ENCODE data around the gene TMOD4.
A peak's percentile ranks its signal among the peaks of the same experiment; 100 is the strongest.

Gene TMOD4

DNA sequence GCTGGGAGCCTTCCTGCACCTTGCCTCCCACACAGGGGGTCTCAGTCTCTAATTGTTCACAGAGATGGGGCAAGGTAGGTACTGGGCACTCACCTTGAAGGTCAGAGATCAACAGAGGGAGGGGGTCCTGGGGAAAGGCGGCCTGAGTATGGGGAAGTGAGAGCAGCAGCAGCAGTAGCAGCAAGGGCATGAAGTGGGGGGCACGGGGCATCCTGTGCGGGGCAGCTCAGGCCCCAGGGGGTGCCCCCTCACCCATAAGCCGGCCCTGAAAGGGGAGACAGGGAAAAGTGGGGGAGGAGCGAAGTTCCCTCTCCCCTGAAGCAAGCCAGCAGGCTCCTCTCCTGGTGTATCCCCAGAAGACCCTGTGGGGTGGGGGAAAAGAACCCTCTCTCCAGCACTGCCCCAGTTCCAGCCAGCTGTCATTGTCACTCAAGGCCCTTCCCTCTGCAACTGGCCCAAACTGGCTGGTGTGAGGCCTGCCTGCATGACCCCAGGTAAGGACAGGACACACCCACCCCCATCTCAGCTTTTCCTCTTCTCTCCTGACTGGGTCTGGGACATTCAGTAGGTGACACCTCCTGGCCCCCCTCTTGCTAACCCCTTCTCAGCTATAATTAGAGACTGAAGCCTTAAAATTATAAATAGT, 33.2 kb downstream of the TMOD4 start:
- DNase-seq (ENCODE audit: low spot score): no peak

DNA sequence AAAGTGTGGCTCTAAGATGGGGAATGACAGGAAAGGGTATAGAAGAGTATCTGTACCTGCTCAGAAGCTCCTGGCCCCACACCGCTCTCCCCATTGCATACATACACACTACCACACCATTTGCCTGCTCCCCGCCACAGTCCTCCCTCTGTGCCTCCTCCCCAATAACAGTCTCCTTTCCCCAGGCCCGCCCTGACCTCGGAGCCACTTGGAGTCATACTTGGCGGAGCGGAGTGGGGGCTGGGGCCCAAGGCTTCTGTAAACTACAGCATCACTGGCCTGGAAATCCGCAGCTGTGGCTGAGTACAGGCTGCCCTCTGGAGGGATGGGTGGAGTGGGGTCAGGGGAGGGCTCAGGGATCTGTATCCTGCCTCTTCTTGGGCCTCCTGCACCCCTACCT, 38.0 kb downstream of the TMOD4 start:
- DNase-seq (ENCODE audit: low spot score): no peak

DNA sequence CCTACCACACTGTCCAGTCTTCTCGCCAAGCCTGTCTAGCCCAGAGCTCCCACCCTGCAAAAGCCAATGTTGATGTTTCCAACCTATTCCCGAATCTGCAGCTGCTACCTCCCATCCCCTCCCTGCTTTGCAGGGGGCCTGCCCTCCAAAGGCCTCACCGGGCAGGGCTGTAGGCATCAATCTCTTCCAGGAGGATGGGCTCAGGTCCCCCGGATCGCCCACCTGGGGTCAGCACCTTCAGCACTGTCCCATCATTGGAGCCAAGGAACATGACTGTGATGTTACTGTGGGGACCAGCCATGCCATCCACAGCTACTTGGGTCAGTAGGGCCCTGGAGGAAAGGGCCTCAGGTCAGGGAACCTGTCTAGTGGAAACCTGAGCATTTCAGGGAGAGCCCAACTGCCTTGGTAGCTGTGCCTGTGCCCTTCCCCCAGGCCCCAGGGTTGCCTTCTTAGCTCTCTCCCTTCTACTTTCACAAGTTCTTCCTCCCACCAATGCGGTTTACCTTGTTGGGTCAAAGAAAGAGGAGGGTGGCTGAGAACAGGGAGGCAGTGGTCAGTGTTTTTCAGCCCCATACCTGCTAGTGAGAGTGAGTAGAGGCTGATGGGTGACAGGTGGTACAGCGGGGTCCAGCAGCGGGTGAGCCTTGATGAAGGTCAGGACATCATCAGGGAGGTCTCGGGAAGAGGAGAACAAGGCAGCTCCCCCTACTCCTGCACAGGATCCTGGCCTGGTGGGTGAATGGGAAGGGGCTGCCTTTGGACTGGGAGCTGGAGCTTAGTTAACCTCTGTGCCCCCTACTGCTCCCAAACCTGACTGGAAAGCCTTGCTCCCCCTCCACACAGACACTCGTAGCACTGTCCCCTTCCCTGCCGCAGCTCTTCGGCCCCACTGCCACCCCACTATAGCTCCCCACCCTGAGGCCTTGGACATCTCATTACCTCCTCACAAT, 40.1 kb downstream of the TMOD4 start:
- DNase-seq (ENCODE audit: low spot score): no peak

DNA sequence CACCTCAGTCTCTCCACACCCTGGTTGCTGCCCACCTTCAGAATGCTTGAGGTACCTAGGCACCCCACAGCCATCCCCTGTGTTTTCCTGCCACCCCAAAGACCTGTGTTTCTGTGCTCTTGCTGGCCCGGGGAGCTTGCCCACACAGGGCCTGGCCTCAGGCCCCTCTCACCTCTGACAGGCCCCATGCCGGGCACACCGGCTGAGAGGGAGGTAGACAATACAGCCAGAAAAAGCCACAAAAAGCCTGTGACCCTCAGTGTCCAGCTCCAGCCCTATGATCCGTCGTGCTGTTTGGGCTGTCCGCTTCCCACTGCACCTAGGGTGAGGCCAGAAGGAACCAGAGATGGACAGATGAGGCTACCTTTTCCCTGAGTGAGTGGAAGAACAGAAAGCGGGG, 40.8 kb downstream of the TMOD4 start:
- no peak for DNase-seq (ENCODE audit: low spot score)

GRCh38 chr1:151134396-151134795, 41.4 kb downstream of the TMOD4 start:
- DNase-seq (ENCODE audit: low spot score): no peak

GRCh38 chr1:151133018-151133806, 42.6 kb downstream of the TMOD4 start:
- no peak for DNase-seq (ENCODE audit: low spot score)

DNA sequence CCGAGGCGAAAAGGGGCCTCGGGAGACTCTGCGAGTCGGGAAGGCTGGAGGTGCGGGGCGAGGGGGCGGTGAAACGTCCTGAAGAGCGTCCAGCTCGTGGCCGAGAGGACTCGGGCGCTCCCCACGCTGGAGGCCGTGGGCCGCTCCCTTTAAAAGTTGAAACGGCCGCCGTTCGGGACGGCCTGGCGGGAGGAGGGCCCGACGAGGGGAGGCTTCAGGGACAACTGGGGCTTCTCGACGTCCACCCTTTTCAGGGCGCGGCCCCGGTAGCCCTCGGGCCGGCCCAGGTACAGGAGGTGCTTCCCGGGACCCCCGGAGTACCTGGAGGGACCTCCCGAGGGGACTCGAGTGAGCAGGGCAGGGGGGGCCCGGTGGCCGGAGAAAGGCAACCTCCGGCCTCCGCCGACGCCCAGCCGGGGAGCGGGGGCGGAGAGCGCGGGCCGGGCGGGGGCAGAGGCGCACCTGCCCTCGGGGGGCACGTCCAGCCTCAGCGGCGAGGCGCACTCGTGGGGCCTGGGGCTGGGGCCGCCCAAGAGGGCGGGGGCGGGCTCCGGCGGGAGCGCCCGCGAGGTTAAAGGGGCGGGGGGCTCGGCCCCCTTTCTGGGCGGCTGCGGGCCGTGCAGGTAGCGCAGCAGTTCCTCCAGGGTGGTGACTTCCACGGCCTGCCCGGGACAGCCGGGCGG, 43.3 kb downstream of the TMOD4 start:
- no peak for DNase-seq (ENCODE audit: low spot score)

DNA sequence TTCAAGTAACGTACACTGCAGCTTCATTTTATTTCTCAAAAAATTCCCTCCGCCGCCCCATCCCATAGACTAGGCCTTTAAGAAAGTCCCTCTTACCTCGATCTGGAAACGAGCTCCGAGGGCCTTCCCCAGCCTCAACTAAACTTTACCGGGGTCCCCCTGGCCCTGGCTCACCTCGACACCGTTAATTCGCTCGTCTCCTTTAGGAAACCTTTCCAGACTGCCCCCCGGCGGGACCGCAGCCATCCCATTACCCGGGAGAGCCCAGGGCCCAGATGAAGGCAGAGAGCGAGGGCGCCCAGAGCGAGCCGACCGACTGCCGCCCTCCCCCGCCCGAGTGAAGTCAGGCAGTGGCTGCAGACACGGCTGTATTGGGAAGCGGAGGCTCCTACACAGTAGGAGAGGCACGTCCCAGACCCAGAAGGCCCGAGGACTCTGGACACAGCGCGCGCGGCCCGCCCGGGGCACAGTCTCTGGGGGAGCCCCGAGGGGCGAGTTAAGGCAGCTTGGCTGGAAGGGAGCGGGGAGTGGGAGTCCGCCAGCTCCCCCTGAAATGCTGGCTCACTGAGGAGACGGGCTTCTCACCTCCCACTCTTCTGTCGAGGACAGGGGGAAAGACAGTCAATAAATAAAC, 44.0 kb downstream of the TMOD4 start:
- peak; percentile 51 for DNase-seq (ENCODE audit: low spot score)

DNA sequence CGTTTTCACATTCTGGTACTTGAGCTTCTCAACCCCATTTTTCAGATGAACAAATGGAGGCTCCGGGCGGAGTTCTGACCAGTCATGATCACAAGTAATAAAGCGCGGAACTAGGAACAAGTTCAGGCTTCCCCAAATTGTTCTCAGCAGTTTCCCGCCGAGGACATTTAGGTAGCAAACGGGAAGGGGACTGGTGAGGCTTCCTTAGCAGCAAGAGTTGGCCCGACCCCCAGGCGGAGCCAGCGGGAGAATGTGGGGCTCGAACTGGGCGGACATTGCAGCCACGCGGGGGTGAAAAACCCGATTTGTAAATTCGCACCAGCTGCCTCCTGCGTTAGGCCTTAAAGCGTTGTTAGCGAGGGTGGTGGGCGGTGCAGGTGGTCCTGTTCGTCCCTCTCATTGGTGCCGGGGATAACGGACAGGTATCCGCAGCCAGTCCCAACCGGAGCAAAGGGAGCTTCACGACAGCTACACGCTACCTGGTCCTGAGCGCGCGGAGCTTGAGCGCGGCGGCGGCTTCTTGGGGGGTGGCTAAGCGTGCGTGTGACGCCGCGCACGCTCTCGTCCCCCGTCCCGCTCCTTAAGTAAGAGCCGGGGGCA, 44.7 kb downstream of the TMOD4 start:
- DNase-seq (ENCODE audit: low spot score): peak; percentile 87

DNA sequence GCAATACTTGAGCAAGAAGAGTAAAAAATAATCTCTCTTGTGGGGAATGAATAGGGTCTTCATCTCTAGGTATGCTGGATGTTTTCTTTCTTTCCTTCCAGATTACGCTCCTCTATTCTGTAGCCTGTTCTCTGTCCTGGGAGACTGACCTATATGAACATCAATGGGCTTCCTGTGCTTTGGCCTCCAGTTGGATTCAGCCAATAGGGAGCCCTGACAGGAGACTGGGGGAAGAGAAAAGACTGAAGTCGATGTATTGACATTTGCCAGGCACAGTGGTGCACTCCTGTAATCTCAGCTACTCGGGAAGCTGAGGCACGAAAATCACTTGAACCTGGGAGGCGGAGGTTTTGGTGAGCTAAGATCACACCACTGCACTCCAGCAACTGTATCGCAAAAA, 47.0 kb downstream of the TMOD4 start:
- no peak for DNase-seq (ENCODE audit: low spot score)

GRCh38 chr1:151124763-151125403, 50.9 kb downstream of the TMOD4 start:
- no peak for DNase-seq (ENCODE audit: low spot score)

All from hepatic stellate cell (primary cell).